Upper lobe of left lung (tissue), 4 donors: ENCODE data around the gene CSN3.

Experiments
- EP300 ChIP-seq, 4 donors: sonication (generic); formaldehyde crosslinking; IDR thresholded peaks; one replicate each; pipeline ENCODE4 v1.5.1; 2017; ENCODE audit warnings: antibody characterized with exemption in 4 of 4, control low read depth in 2 of 4
- POLR2A ChIP-seq, 4 donors: fragments of 450-650 bp; IDR thresholded peaks; one replicate each; pipeline ENCODE4 v1.5.1; 2016 to 2017; ENCODE audit warnings: antibody characterized with exemption in 4 of 4, mild to moderate bottlenecking in 2 of 4
- POLR2AphosphoS5 ChIP-seq, 2 donors: sonication (generic); formaldehyde crosslinking; IDR thresholded peaks; one replicate each; pipeline ENCODE4 v1.5.1; 2017; ENCODE audit warnings: antibody characterized with exemption in 2 of 2
- TF ChIP-seq, protein P1 (sequence below), 6 experiments: fragments of 450-650 bp in 4 of 6; fragments of 200-600 bp in 2 of 6; sonication (generic) in 2 of 6; IDR thresholded peaks; one replicate each; pipeline ENCODE4 v1.5.1; 2016 to 2019; ENCODE audit warnings: antibody characterized with exemption in 6 of 6

DNA sequence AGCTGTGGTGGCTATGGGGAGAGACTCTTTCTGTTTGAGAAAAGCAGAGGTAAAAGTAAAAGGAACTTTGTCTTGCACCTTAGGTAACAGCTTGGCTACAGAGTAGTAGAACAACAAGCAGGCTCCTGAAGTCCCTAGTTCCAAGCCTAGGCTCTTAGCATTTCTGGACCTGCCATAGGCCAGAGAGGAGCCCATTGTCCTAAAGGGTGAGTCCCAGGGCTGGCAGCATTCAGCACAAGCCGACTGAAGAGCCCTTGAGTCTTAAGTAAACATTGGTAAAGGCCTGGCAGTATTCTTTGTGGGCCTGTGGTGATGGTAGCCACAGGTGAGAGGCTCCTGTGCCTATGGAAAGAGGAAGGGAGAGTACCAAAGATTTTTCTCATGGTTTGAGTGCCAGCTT is 38.2 kb downstream of the CSN3 start:
- TF ChIP-seq POLR2AphosphoS5 (IDR thresholded peaks at IDR 0.05) (no peak), POLR2A (IDR thresholded peaks at IDR 0.05) (no peak), EP300 (IDR thresholded peaks at IDR 0.05) (no peak)
- TF ChIP-seq, protein P1, sequence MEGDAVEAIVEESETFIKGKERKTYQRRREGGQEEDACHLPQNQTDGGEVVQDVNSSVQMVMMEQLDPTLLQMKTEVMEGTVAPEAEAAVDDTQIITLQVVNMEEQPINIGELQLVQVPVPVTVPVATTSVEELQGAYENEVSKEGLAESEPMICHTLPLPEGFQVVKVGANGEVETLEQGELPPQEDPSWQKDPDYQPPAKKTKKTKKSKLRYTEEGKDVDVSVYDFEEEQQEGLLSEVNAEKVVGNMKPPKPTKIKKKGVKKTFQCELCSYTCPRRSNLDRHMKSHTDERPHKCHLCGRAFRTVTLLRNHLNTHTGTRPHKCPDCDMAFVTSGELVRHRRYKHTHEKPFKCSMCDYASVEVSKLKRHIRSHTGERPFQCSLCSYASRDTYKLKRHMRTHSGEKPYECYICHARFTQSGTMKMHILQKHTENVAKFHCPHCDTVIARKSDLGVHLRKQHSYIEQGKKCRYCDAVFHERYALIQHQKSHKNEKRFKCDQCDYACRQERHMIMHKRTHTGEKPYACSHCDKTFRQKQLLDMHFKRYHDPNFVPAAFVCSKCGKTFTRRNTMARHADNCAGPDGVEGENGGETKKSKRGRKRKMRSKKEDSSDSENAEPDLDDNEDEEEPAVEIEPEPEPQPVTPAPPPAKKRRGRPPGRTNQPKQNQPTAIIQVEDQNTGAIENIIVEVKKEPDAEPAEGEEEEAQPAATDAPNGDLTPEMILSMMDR (IDR thresholded peaks at IDR 0.05), result no peak
